ENCODE results near the gene GUCD1. TPM values are rescaled to one million over a fixed set of nuclear protein-coding genes. Genes with fewer than 3 reads are reported as not detected.
A peak's percentile ranks its signal among the peaks of the same experiment; 100 is the strongest.

GUCD1 gene
- total RNA-seq, 4 donors from 2014 or later, result 51.6 to 89.7 (median 74.2) TPM

DNA sequence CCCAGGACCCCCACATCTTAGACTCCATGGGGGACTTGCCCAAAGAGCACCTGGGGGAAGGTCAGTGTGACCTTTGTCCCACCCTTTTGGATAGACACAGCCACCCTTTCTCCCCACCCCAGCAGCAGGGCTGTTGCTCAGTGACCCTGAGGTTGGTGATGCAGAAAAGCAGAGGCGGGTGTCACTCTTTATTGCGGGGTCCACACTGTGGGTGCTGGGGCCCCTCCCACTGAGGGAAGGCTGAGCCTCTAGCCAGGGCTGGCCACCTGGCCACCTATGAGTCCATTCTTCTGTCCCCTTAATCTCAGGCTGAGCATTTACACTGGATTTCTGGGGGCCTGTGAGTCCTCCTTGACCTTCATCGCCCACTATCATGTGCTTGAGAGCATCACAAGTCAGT lies 30.5 kb upstream of the GUCD1 start:
- intact Hi-C loops (cut with DNase I), result no loop called here
- peak overlapping the region in 1 of 3 donors; percentile 12 for H3K27ac ChIP-seq
- H3K9me3 ChIP-seq, result no peaks in the 10 kb centered on the region
- no peak for DNase-seq
- peaks cover 39 to 45% of the 10 kb centered on the region in 2 donors for H3K4me1 ChIP-seq
- H3K27me3 ChIP-seq, result no peaks in the 10 kb centered on the region
- H3K4me3 ChIP-seq (replicated peaks in 1 of 3), result no peak overlapping the region
- WGBS, 2 donors, result 95 to 100% methylated on average over 3 of the region's 3 CpGs
- no peak for TF ChIP-seq POLR2A (IDR thresholded peaks at IDR 0.05)
- TF ChIP-seq, protein P1, sequence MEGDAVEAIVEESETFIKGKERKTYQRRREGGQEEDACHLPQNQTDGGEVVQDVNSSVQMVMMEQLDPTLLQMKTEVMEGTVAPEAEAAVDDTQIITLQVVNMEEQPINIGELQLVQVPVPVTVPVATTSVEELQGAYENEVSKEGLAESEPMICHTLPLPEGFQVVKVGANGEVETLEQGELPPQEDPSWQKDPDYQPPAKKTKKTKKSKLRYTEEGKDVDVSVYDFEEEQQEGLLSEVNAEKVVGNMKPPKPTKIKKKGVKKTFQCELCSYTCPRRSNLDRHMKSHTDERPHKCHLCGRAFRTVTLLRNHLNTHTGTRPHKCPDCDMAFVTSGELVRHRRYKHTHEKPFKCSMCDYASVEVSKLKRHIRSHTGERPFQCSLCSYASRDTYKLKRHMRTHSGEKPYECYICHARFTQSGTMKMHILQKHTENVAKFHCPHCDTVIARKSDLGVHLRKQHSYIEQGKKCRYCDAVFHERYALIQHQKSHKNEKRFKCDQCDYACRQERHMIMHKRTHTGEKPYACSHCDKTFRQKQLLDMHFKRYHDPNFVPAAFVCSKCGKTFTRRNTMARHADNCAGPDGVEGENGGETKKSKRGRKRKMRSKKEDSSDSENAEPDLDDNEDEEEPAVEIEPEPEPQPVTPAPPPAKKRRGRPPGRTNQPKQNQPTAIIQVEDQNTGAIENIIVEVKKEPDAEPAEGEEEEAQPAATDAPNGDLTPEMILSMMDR (IDR thresholded peaks at IDR 0.05), result no peak
- H3K36me3 ChIP-seq, result peaks cover 0 to 4% of the 10 kb centered on the region in 2 donors

DNA sequence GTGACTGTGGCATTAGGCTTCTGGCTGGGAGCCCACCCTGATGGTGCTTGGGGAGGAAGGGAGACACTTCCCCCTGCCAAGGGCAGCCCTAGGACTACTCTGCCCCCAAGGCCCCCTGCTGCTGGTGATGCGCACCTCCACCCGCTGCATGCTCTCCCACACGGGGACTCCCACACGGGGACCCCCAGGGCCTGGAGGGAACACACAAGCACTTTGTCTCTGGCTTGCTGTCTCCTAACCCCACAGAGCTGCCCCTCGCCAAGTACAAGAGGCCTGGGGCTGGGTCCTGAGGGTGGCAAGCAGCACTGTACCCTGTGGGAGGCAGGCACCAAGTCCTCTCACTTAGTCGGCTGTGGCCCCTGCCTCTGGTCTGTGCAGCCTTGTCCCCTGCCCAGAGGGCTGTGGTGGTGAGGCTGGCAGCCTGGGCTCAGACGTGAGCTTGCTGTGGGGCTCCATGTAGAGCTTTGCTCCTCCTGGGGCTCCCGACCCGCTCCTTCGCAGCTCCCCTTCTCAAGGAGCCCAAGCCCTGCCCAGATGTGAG lies 30.0 kb upstream of the GUCD1 start:
- H3K27me3 ChIP-seq, result no peaks in the 10 kb centered on the region
- TF ChIP-seq, protein P1 (IDR thresholded peaks at IDR 0.05), result no peak
- TF ChIP-seq POLR2A (IDR thresholded peaks at IDR 0.05), result no peak

DNA sequence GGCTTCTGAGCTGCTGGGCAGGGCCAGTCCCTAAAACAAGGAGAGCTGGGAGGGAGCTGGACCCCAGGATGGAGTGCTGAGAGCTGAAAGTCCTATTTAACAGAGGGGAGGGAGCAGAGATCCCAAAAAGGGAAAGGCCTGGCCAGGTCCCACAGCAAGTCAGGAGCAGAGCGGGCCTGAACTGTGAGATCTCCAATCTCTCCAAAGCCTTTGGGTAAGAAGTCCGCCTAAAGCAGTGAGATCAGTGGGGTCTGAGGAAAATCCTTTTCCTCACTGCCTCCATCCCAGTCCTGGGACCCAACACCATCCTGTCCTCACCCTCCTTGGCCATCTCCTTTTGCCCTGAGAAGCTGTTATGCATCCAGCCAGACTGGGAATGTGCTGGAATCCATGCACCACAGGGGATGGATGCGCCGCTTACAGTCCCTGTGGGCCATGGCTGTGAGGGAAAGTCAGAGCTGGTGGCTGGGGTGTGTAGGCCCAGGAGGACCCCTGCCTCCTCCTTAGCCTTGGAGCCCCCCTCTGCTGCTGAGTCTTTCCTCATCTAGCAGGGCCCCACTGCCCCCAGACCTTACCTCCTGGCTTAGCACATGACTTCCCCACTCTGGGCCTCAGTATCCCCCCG lies 29.3 kb upstream of the GUCD1 start:
- H3K27me3 ChIP-seq, result no peaks in the 10 kb centered on the region
- H3K27ac ChIP-seq, result peak overlapping the region; percentile 71 to 91 (median 72)
- no peak for DNase-seq
- TF ChIP-seq, protein P1 (IDR thresholded peaks at IDR 0.05), result no peak
- TF ChIP-seq POLR2A (IDR thresholded peaks at IDR 0.05), result no peak
- H3K4me1 ChIP-seq, result peaks cover 33 to 41% of the 10 kb centered on the region in 2 donors
- no peak overlapping the region for H3K4me3 ChIP-seq (replicated peaks in 1 of 3)
- H3K36me3 ChIP-seq, result peaks cover 0 to 4% of the 10 kb centered on the region in 2 donors
- WGBS, 2 donors, result 73 to 87% methylated on average over 3 to 5 of the region's 5 CpGs
- intact Hi-C loops (cut with DNase I), result no loop called here
- H3K9me3 ChIP-seq, result no peaks in the 10 kb centered on the region

More for the DNA sequence above, 30.0 kb upstream of the GUCD1 start:
- WGBS, 2 donors, result 80 to 87% methylated on average over 5 to 9 of the region's 10 CpGs
- no peaks in the 10 kb centered on the region for H3K9me3 ChIP-seq
- intact Hi-C loops (cut with DNase I), result no loop called here
- H3K4me1 ChIP-seq, result peaks cover 39 to 45% of the 10 kb centered on the region in 2 donors
- peaks cover 0 to 4% of the 10 kb centered on the region in 2 donors for H3K36me3 ChIP-seq
- H3K27ac ChIP-seq, result peak overlapping the region in 2 of 3 donors; percentile 12 to 71
- H3K4me3 ChIP-seq (replicated peaks in 1 of 3), result no peak overlapping the region
- peak in 1 of 2 donors; percentile 15 for DNase-seq

DNA sequence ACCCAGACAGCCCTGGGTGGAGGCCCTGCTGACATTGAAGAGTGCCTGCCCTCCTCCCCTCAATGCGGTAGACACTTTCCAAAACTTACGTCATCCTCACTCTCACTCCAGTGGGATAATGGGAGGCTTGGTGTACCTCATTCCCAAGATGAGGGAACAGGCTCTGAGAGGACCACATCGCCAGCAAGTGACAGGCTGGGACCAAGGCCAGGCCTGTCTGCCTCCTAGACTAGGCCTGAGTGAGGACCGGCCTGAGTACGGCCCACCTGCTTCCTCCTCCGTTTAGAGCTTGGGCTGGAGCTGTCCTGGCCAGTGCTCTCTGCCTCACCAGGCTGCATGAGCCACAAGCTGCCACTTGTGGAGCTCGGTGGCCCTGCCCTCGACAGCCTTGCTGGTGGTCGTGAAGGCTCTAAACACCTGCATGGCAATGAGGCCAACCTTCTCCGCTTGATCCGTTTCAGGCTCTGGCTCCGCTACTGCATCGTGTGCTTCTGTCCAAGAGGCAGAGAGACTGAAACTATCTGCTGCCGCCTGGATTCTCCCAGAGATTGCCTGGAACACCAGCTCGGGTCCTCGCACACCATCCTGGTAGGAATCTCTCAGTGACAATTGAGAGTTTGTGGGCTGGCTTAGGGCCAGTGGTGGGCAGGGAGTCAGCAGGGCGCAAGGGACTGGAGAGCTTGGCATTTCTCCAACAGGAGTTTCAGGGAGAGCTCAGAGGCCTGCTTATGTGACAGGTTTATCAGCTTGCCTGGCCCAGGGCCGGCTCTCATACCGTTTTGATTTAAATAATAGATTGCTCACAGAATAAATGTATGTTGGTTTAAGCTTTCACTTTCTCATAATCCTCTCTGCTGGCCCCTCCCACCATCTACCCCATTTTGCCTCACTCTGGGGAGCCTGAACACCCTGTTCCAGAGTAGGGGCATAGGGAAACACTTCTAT lies 28.6 kb upstream of the GUCD1 start:
- Histone ChIP-seq H3K4me3 (replicated peaks in 1 of 3) (no peak overlapping the region), H3K27me3 (no peaks in the 10 kb centered on the region), H3K4me1 (peaks cover 25 to 33% of the 10 kb centered on the region in 2 donors), H3K36me3 (peaks cover 0 to 4% of the 10 kb centered on the region in 2 donors), H3K9me3 (no peaks in the 10 kb centered on the region), H3K27ac (peak overlapping the region; percentile 71 to 91 (median 72))
- no peak for TF ChIP-seq POLR2A (IDR thresholded peaks at IDR 0.05)
- TF ChIP-seq, protein P1 (IDR thresholded peaks at IDR 0.05), result no peak
- intact Hi-C loops (cut with DNase I), result no loop called here
- DNase-seq, result peak; percentile 80 to 87
- WGBS, 2 donors, result 37 to 38% methylated on average over 8 to 10 of the region's 19 CpGs
